Activated T-cell treated with anti-CD3 and anti-CD28 coated beads for 4 hours (primary cell): ENCODE measurements around the gene MUC21.
A peak's percentile ranks its signal among the peaks of the same experiment; 100 is the strongest.
"Not testable (repeated sequence)": the region's sequence is repeated elsewhere in the genome, so short reads cannot be mapped to it uniquely, and the experiment has no call there.

Experiments used
- DNase-seq: peaks from one replicate; pipeline ENCODE4 v3.0.0-alpha.2; 2020

The MUC21 gene

DNA sequence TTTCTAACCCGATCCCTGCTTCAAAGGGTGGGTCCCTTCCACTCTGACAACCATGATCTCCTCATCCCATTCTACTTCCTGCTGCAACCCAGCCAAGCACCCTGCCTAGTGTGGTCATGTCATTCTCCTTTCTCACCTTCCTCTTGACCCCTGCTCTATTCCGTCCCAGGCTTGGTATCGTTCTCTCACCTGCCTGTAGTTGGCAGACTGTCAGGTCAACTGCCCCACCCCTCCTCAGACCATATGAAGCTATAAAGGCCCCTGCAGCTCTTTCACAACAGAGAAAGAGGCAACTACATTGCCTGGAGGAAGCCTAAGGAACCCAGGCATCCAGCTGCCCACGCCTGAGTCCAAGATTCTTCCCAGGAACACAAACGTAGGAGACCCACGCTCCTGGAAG lies at the start of gene MUC21:
TSS of gene MUC21 (plus strand) at position 280 of the 400 bp plus-strand sequence. CDS start 241 bp downstream, outside the sequence.
- no peak for DNase-seq

DNA sequence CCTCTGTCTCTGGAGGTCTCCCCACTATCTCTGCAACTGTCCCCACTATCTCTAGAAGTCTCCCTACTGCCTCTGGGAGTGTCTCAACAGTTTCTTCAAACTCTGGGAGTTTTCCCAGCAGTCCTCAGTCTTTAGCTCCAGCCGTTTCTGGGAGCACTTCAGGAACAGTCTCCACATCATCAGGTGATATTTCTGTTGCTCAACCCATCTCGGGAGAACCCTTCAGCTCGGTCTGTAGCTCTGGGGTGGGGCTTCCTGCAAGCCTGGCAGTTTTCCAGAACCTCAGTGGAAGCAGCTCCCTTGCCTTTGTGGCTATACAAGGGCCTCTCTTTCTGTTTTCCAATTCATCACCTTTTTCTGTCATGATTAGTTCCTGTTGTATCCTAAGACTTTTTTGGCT lies 48.5 kb upstream of the MUC21 start:
- DNase-seq = no peak

DNA sequence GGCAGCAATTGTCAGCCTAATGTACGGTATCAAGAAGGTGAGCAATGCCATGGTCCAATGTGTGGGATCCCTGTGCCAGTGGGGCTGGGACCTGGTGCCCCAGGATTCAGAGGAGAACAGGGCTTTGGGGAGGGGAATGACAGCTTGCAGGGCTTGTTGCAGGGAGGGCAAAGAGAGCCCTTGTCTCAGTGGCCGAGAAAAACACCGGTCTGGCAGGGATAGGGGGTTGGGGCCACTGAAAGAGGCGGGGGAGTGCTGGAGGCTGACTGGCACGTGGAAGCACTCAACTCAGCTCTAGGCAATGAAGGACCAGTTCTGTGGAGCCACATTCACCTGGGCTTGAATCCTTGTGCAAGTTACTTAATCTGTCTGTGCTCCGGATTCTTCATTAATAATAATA lies 46.3 kb upstream of the MUC21 start:
- DNase-seq = no peak

GRCh38 chr6:30938730-30939129 lies 44.8 kb upstream of the MUC21 start:
- no peak for DNase-seq

DNA sequence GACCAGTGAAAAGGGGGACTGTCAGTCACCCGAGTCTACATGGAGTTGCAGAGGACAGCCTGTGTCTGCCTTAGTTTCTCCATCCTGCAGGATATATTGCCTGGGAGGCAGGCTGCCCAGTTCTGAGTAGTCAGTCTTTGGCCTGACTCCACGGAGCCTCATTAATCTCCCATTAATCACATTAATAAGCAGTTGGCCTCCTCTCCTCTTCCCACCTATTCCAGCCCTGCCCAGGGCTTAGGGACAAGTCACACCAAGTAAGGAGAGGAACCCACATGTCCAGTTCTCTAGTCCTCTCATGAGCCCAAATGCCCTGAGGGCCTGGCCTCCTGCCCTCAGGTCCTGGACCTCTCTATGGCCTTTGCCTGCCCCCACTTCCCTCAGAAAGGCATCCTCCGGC lies 44.0 kb upstream of the MUC21 start:
- no peak for DNase-seq

- no peak for DNase-seq
Observed at GRCh38 chr6:30940361-30940986, 43.0 kb upstream of the MUC21 start, which contains the start of gene MUCL3. MUCL3 (plus strand) TSS chr6:30940973; CDS start chr6:30941000, 27 bp downstream.

GRCh38 chr6:30942338-30943060 lies 41.0 kb upstream of the MUC21 start:
- DNase-seq = no peak

GRCh38 chr6:30944051-30944450 lies 39.5 kb upstream of the MUC21 start:
- DNase-seq = no peak

DNA sequence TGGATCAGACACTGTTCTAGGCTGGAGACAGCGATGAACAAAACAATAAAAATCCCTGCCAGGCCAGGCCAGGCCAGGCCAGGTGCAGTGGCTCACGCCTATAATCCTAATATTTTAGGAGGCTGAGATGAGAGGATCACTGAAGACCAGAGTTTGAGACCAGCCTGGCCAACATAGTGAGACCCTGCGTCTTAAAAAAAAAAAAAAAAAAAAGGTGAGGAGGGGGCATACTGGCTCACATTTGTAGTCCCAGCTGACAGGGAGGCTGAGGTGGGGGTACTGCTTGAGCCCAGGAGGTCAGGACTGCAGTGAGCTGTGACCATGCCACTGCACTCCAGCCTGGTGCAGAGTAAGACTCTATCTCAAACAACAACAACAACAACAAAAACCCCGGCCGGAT lies 38.2 kb upstream of the MUC21 start:
- no peak for DNase-seq

GRCh38 chr6:30947231-30947630 lies 36.3 kb upstream of the MUC21 start:
- no peak for DNase-seq

DNA sequence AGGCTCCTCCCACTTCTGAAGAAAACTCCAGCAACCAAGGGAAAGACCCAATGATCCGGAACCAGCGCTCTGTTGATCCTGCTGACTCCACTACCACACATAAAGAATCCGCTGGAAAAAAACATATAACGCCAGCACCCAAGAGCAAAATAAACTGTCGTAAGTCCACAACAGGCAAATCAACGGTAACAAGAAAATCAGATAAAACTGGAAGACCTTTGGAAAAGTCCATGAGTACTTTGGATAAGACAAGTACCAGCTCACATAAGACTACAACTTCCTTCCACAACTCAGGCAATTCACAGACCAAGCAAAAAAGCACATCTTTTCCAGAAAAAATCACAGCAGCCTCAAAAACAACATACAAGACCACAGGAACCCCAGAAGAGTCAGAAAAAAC lies 34.7 kb upstream of the MUC21 start:
- no peak for DNase-seq

- DNase-seq = no peak
Observed at GRCh38 chr6:30951907-30952469, 31.5 kb upstream of the MUC21 start.

- no peak for DNase-seq
Observed at GRCh38 chr6:30954631-30955366, 28.7 kb upstream of the MUC21 start.

DNA sequence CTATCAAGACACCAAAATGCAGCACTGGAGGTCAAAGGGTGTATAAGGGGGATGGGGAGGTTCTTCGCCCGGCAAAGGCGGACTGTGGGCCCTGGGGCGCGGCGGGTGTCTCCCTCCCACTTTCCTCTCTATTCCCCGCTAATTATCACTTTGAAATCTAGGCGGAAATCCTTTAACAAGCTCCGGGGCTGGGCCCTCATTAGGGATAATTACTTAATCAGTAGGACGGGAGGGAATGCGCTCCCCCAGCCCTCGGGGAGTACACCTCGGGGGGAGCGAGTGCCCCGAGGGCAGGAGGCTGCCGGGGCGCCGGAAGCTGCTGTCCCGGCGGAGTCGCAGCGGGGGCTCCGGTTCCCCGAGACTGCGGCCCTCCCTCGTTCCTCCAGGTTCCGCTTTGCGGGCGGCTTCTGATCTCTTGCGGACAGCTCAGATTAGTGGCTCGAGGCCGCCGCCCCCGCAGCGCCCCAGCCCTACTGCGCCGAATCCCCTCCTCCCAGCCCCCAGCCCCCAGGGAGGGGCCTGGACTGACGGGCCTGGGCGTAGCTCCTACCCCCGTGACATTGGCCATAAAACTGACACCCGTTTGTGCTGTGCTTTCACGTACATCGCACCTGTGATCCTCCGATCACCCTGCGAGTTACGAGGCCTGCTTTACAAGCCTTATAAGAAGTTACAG lies 28.0 kb upstream of the MUC21 start:
- peak; percentile 55 for DNase-seq

GRCh38 chr6:30957716-30958115 lies 25.8 kb upstream of the MUC21 start:
- no peak for DNase-seq

- DNase-seq = no peak
Observed at GRCh38 chr6:30960907-30961673, 22.4 kb upstream of the MUC21 start.

GRCh38 chr6:30962716-30963115 lies 20.8 kb upstream of the MUC21 start:
- no peak for DNase-seq

- DNase-seq = no peak
Observed at GRCh38 chr6:30963641-30964040, 19.9 kb upstream of the MUC21 start.

- DNase-seq = no peak
Observed at GRCh38 chr6:30964075-30964474, 19.4 kb upstream of the MUC21 start.

GRCh38 chr6:30965140-30965601 lies 18.3 kb upstream of the MUC21 start:
- DNase-seq = no peak

- DNase-seq = no peak
Observed at GRCh38 chr6:30966154-30966553, 17.4 kb upstream of the MUC21 start.

DNA sequence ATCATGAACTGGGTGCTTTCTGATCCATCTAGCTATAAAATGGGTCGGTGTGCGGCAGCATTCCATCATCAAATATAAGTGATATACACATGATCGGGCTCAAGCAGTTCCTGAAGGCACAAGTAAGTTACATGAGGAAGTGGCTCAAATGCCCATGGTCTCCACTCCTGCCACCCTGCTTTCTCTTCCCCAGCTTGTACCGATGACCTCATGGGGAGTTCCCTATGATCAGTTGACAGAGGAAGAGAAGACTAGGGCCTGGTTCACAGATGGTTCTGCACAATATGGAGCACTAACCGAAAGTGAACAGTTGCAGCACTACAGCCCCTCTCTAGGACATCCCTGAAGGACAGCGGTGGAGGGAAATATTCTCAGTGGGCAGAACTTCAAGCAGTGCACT lies 14.3 kb upstream of the MUC21 start:
- not testable (repeated sequence) for DNase-seq
